Measurements from ENCODE around the gene RBL1.
A peak's percentile ranks its signal among the peaks of the same experiment; 100 is the strongest.
"Not testable (repeated sequence)": the region's sequence is repeated elsewhere in the genome, so short reads cannot be mapped to it uniquely, and the experiment has no call there.

The RBL1 gene

GRCh38 chr20:36994221-36994620 lies 101.6 kb downstream of the RBL1 start:
- H3K4me1 Mint-ChIP-seq (ENCODE audit: low read depth): peaks cover 41% of the 10 kb centered on the region

GRCh38 chr20:36992802-36993334 lies 102.9 kb downstream of the RBL1 start:
- Mint-ChIP-seq H3K27me3 (no peaks in the 10 kb centered on the region), H3K4me1 (ENCODE audit: low read depth) (peaks cover 54% of the 10 kb centered on the region), H3K4me3 (no peak overlapping the region), H3K27ac (no peak overlapping the region), H3K9me3 (peaks cover 26% of the 10 kb centered on the region), H3K36me3 (ENCODE audit: low read depth) (peaks cover 38% of the 10 kb centered on the region)
- intact Hi-C loops (cut with micrococcal nuclease): no loop called here

More at GRCh38 chr20:36994221-36994620, 101.6 kb downstream of the RBL1 start:
- Mint-ChIP-seq H3K27ac (peak overlapping the region; percentile 30), H3K9me3 (peaks cover 26% of the 10 kb centered on the region), H3K36me3 (ENCODE audit: low read depth) (peaks cover 38% of the 10 kb centered on the region)
- H3K27me3 Mint-ChIP-seq; intact Hi-C loops (cut with micrococcal nuclease); H3K4me3 Mint-ChIP-seq: not testable (repeated sequence)

- Mint-ChIP-seq H3K9me3 (peaks cover 26% of the 10 kb centered on the region), H3K36me3 (ENCODE audit: low read depth) (peaks cover 38% of the 10 kb centered on the region), H3K27ac (peak overlapping the region; percentile 45), H3K4me3 (no peak overlapping the region), H3K27me3 (no peaks in the 10 kb centered on the region), H3K4me1 (ENCODE audit: low read depth) (peaks cover 61% of the 10 kb centered on the region)
- intact Hi-C loops (cut with micrococcal nuclease): no loop called here
Observed at GRCh38 chr20:36991703-36992102, 104.1 kb downstream of the RBL1 start.

GRCh38 chr20:36989797-36990196 lies 106.0 kb downstream of the RBL1 start:
- Mint-ChIP-seq H3K4me3 (peak overlapping the region; percentile 62), H3K9me3 (peaks cover 16% of the 10 kb centered on the region), H3K36me3 (ENCODE audit: low read depth) (peaks cover 22% of the 10 kb centered on the region), H3K27me3 (no peaks in the 10 kb centered on the region), H3K27ac (peak overlapping the region; percentile 79), H3K4me1 (ENCODE audit: low read depth) (peaks cover 51% of the 10 kb centered on the region)
- intact Hi-C loops (cut with micrococcal nuclease): loop anchor here (2.0 kb wide), 1 partner anchor 15 kb away; no protein-coding TSS in a partner anchor

- Mint-ChIP-seq H3K27me3 (no peaks in the 10 kb centered on the region), H3K9me3 (peaks cover 10% of the 10 kb centered on the region), H3K36me3 (ENCODE audit: low read depth) (peaks cover 10% of the 10 kb centered on the region), H3K4me3 (peak overlapping the region; percentile 62), H3K27ac (peak overlapping the region; percentile 79), H3K4me1 (ENCODE audit: low read depth) (peaks cover 49% of the 10 kb centered on the region)
- intact Hi-C loops (cut with micrococcal nuclease): loop anchor here (2.0 kb wide), 1 partner anchor 16 kb away; no protein-coding TSS in a partner anchor
Observed at GRCh38 chr20:36988494-36988966, 107.3 kb downstream of the RBL1 start.

GRCh38 chr20:36984257-36984638 lies 111.5 kb downstream of the RBL1 start:
- intact Hi-C loops (cut with micrococcal nuclease): no loop called here
- H3K4me3 Mint-ChIP-seq: no peak overlapping the region
- no peaks in the 10 kb centered on the region for H3K36me3 Mint-ChIP-seq (ENCODE audit: low read depth)
- H3K4me1 Mint-ChIP-seq (ENCODE audit: low read depth): peaks cover 26% of the 10 kb centered on the region
- H3K27me3 Mint-ChIP-seq: no peaks in the 10 kb centered on the region
- no peak overlapping the region for H3K27ac Mint-ChIP-seq
- no peaks in the 10 kb centered on the region for H3K9me3 Mint-ChIP-seq

- H3K27ac Mint-ChIP-seq: no peak overlapping the region
- no peaks in the 10 kb centered on the region for H3K27me3 Mint-ChIP-seq
- peaks cover 14% of the 10 kb centered on the region for H3K4me1 Mint-ChIP-seq (ENCODE audit: low read depth)
- H3K4me3 Mint-ChIP-seq: no peak overlapping the region
- intact Hi-C loops (cut with micrococcal nuclease): no loop called here
- no peaks in the 10 kb centered on the region for H3K9me3 Mint-ChIP-seq
- no peaks in the 10 kb centered on the region for H3K36me3 Mint-ChIP-seq (ENCODE audit: low read depth)
Observed at GRCh38 chr20:36975099-36975818, 120.5 kb downstream of the RBL1 start.

GRCh38 chr20:36974660-36975059 lies 121.1 kb downstream of the RBL1 start:
- Mint-ChIP-seq H3K4me1 (ENCODE audit: low read depth) (peaks cover 20% of the 10 kb centered on the region), H3K36me3 (ENCODE audit: low read depth) (no peaks in the 10 kb centered on the region), H3K4me3 (no peak overlapping the region), H3K27me3 (no peaks in the 10 kb centered on the region), H3K9me3 (no peaks in the 10 kb centered on the region), H3K27ac (no peak overlapping the region)
- intact Hi-C loops (cut with micrococcal nuclease): no loop called here

- no peaks in the 10 kb centered on the region for H3K36me3 Mint-ChIP-seq (ENCODE audit: low read depth)
- intact Hi-C loops (cut with micrococcal nuclease): no loop called here
- peak overlapping the region; percentile 98 for H3K27ac Mint-ChIP-seq
- H3K27me3 Mint-ChIP-seq: no peaks in the 10 kb centered on the region
- peaks cover 44% of the 10 kb centered on the region for H3K4me1 Mint-ChIP-seq (ENCODE audit: low read depth)
- H3K9me3 Mint-ChIP-seq: no peaks in the 10 kb centered on the region
- H3K4me3 Mint-ChIP-seq: no peak overlapping the region
Observed at GRCh38 chr20:36971103-36971502, 124.7 kb downstream of the RBL1 start.

- intact Hi-C loops (cut with micrococcal nuclease): no loop called here
- H3K27ac Mint-ChIP-seq: peak overlapping the region; percentile 98
- H3K4me3 Mint-ChIP-seq: peak overlapping the region; percentile 39
- H3K36me3 Mint-ChIP-seq (ENCODE audit: low read depth): no peaks in the 10 kb centered on the region
- H3K27me3 Mint-ChIP-seq: no peaks in the 10 kb centered on the region
- peaks cover 38% of the 10 kb centered on the region for H3K4me1 Mint-ChIP-seq (ENCODE audit: low read depth)
- H3K9me3 Mint-ChIP-seq: no peaks in the 10 kb centered on the region
Observed at GRCh38 chr20:36969478-36970186, 126.2 kb downstream of the RBL1 start.

GRCh38 chr20:36969051-36969450 lies 126.7 kb downstream of the RBL1 start:
- Mint-ChIP-seq H3K4me1 (ENCODE audit: low read depth) (peaks cover 38% of the 10 kb centered on the region), H3K27ac (peak overlapping the region; percentile 98), H3K36me3 (ENCODE audit: low read depth) (no peaks in the 10 kb centered on the region), H3K27me3 (no peaks in the 10 kb centered on the region), H3K9me3 (no peaks in the 10 kb centered on the region), H3K4me3 (peak overlapping the region; percentile 39)
- intact Hi-C loops (cut with micrococcal nuclease): no loop called here

- H3K36me3 Mint-ChIP-seq (ENCODE audit: low read depth): no peaks in the 10 kb centered on the region
- peak overlapping the region; percentile 98 for H3K27ac Mint-ChIP-seq
Observed at GRCh38 chr20:36967636-36968035, 128.2 kb downstream of the RBL1 start.

GRCh38 chr20:36966965-36967364 lies 128.8 kb downstream of the RBL1 start:
- H3K9me3 Mint-ChIP-seq; H3K36me3 Mint-ChIP-seq (ENCODE audit: low read depth); intact Hi-C loops (cut with micrococcal nuclease); H3K27me3 Mint-ChIP-seq; H3K4me3 Mint-ChIP-seq: not testable (repeated sequence)
- Mint-ChIP-seq H3K4me1 (ENCODE audit: low read depth) (peaks cover 38% of the 10 kb centered on the region), H3K27ac (peak overlapping the region; percentile 98)

More at GRCh38 chr20:36967636-36968035, 128.2 kb downstream of the RBL1 start:
- Mint-ChIP-seq H3K4me1 (ENCODE audit: low read depth) (peaks cover 38% of the 10 kb centered on the region), H3K9me3 (no peaks in the 10 kb centered on the region), H3K4me3 (no peak overlapping the region), H3K27me3 (no peaks in the 10 kb centered on the region)
- intact Hi-C loops (cut with micrococcal nuclease): no loop called here

GRCh38 chr20:36962354-36962941 lies 133.3 kb downstream of the RBL1 start:
- H3K27me3 Mint-ChIP-seq; H3K9me3 Mint-ChIP-seq; intact Hi-C loops (cut with micrococcal nuclease); H3K4me3 Mint-ChIP-seq; H3K27ac Mint-ChIP-seq; H3K36me3 Mint-ChIP-seq (ENCODE audit: low read depth): not testable (repeated sequence)
- H3K4me1 Mint-ChIP-seq (ENCODE audit: low read depth): peaks cover 43% of the 10 kb centered on the region

All from dendritic cell treated with granulocyte-macrophage colony-stimulating factor and Interleukin-4, amounts not matched to agents 40 ng/mL and 50 ng/mL, for 4 days (primary cell).